Motor neuron (in vitro differentiated cells): ENCODE measurements around the gene ZMYND19. TPM values are rescaled to one million over a fixed set of nuclear protein-coding genes. Genes with fewer than 3 reads are reported as not detected.
A peak's percentile ranks its signal among the peaks of the same experiment; 100 is the strongest.
"Not testable (repeated sequence)": the region's sequence is repeated elsewhere in the genome, so short reads cannot be mapped to it uniquely, and the experiment has no call there.

Experiments used
- ATAC-seq, 8 experiments: fragments of 200-7000 bp; cut with Tn5 transposase; replicated peaks in 6 of 8; 2 replicates each; pipeline ENCODE4 v1.8.0; 2021; ENCODE audit warnings: mild to moderate bottlenecking in 8 of 8, moderate library complexity in 8 of 8
- H3K27ac ChIP-seq, 2 donors: fragments of 250-450 bp; sonication (Bioruptor Pico); 2 replicates each; pipeline ENCODE4 v1.9.0; 2021; ENCODE audit warnings: antibody characterized with exemption in 2 of 2, mild to moderate bottlenecking in 2 of 2, moderate library complexity in 1 of 2
- H3K4me1 ChIP-seq, 2 donors: fragments of 250-450 bp; sonication (Bioruptor Pico); replicated peaks in 1 of 2; 2 replicates each; pipeline ENCODE4 v1.6.1; 2021; ENCODE audit warnings: antibody characterized with exemption in 2 of 2, mild to moderate bottlenecking in 2 of 2, moderate library complexity in 1 of 2
- H3K4me3 ChIP-seq, 5 donors: fragments of 250-450 bp; sonication (Bioruptor Pico); 2 replicates each; pipeline ENCODE4 v1.9.0; 2021; ENCODE audit warnings: antibody characterized with exemption in 5 of 5, mild to moderate bottlenecking in 5 of 5, moderate library complexity in 4 of 5
- WGBS, 10 experiments: fragments of 450-650 bp; shearing (Covaris generic); methylation state at CpG; one replicate each; pipeline ENCODE4 v1.0.0; 2022; 5-methylcytosine and 5-hydroxymethylcytosine counted together
- in situ Hi-C, 9 experiments: fragments of 400-800 bp; cut with MboI; loops; one replicate each; pipeline ENCODE4 v1.15.0; 2021; ENCODE audit warnings: low sequenced_read_pairs in 9 of 9, low pct_unique_long_range_greater_than_20kb in 2 of 9; ENCODE audit not compliant: unreplicated experiment in 9 of 9
- total RNA-seq, 8 experiments: library from RNA; unstranded; fragments of 300-600 nt; gene quantifications; 2 replicates each; pipeline versions ENCODE4 v1.2.3 to v1.2.4, GENCODE V29; 2022

The ZMYND19 gene
- 10 to 100 TPM; 19.6 to 45.9 (median 26.8) TPM for total RNA-seq

GRCh38 chr9:137590469-137591383, at the start of gene ZMYND19:
TSS of gene ZMYND19 (minus strand) at chr9:137590512. CDS start at chr9:137590263, 249 bp downstream.
- Histone ChIP-seq H3K4me1 (peaks cover 8 to 9% of the 10 kb centered on the region in 2 donors), H3K4me3 (peak within 1 kb of the TSS; percentile 65 to 93 (median 72)), H3K27ac (peak within 1 kb of the TSS; percentile 32 to 41)
- ATAC-seq: peak; percentile 88 to 95 (median 94)
- in situ Hi-C loops: loop anchor here in 1 of 9 experiments (25.0 kb wide), 1 partner anchor 97 kb away; no protein-coding TSS in a partner anchor
- WGBS, 10 experiments: 0 to 5% (median 3%) methylated on average over 4 to 9 of the region's 113 CpGs; no CpG with 5 or more reads in 6 of the 10 experiments

GRCh38 chr9:137639303-137640051, 49.2 kb upstream of the ZMYND19 start:
- Histone ChIP-seq H3K27ac (no peak overlapping the region), H3K4me1 (no peaks in the 10 kb centered on the region), H3K4me3 (no peak overlapping the region)
- 56 to 98% (median 90%) methylated on average over 4 to 12 of the region's 12 CpGs for WGBS, 10 experiments
- in situ Hi-C loops: no loop called here
- peak in 2 of 8 experiments; percentile 65 to 81 for ATAC-seq

GRCh38 chr9:137638680-137639079, 48.4 kb upstream of the ZMYND19 start:
- in situ Hi-C loops: no loop called here
- ATAC-seq: no peak
- Histone ChIP-seq H3K4me1 (no peaks in the 10 kb centered on the region), H3K27ac (no peak overlapping the region), H3K4me3 (no peak overlapping the region)
- WGBS, 10 experiments: 89 to 100% (median 94%) methylated on average over 1 to 6 of the region's 6 CpGs; no CpG with 5 or more reads in 1 of the 10 experiments

GRCh38 chr9:137634016-137634415, 43.7 kb upstream of the ZMYND19 start:
- in situ Hi-C loops: no loop called here
- H3K4me1 ChIP-seq: peaks cover 0 to 2% of the 10 kb centered on the region in 2 donors
- no peak overlapping the region for H3K4me3 ChIP-seq
- ATAC-seq: no peak
- H3K27ac ChIP-seq: no peak overlapping the region
- WGBS, 10 experiments: 48 to 100% (median 93%) methylated on average over 2 to 5 of the region's 5 CpGs

- no peak overlapping the region for H3K4me3 ChIP-seq
- ATAC-seq: peak in 6 of 8 experiments; percentile 27 to 86 (median 74)
- WGBS, 10 experiments: 60 to 95% (median 83%) methylated on average over 1 to 17 of the region's 23 CpGs; no CpG with 5 or more reads in 3 of the 10 experiments
- peaks cover 0 to 2% of the 10 kb centered on the region in 2 donors for H3K4me1 ChIP-seq
- in situ Hi-C loops: no loop called here
- H3K27ac ChIP-seq: peak overlapping the region; percentile 41 to 53
These were observed 42.2 kb upstream of the ZMYND19 start for GRCh38 chr9:137632230-137633161.

- H3K27ac ChIP-seq: no peak overlapping the region
- 83 to 100% (median 93%) methylated on average over 1 to 6 of the region's 16 CpGs for WGBS, 10 experiments
- ATAC-seq: peak in 2 of 8 experiments; percentile 58 to 62
- peaks cover 0 to 2% of the 10 kb centered on the region in 2 donors for H3K4me1 ChIP-seq
- H3K4me3 ChIP-seq: no peak overlapping the region
- in situ Hi-C loops: no loop called here
These were observed 41.3 kb upstream of the ZMYND19 start for GRCh38 chr9:137631345-137632229.

- WGBS, 10 experiments: 50 to 100% (median 80%) methylated on average over 1 to 4 of the region's 4 CpGs; no CpG with 5 or more reads in 3 of the 10 experiments
- peaks cover 0 to 2% of the 10 kb centered on the region in 2 donors for H3K4me1 ChIP-seq
- no peak overlapping the region for H3K4me3 ChIP-seq
- in situ Hi-C loops: no loop called here
- no peak overlapping the region for H3K27ac ChIP-seq
- peak in 1 of 8 experiments; percentile 34 for ATAC-seq
These were observed 40.4 kb upstream of the ZMYND19 start for GRCh38 chr9:137630679-137631078.

- Histone ChIP-seq H3K27ac (no peak overlapping the region), H3K4me3 (no peak overlapping the region), H3K4me1 (peaks cover 0 to 2% of the 10 kb centered on the region in 2 donors)
- in situ Hi-C loops: no loop called here
- 50 to 100% (median 86%) methylated on average over 1 of the region's 1 CpG; no CpG with 5 or more reads in 3 of the 10 experiments for WGBS, 10 experiments
- no peak for ATAC-seq
These were observed 39.8 kb upstream of the ZMYND19 start for GRCh38 chr9:137630126-137630525.

- H3K4me3 ChIP-seq, ATAC-seq, H3K4me1 ChIP-seq, H3K27ac ChIP-seq: not testable (repeated sequence)
- 88 to 100% (median 100%) methylated on average over 1 to 8 of the region's 14 CpGs; no CpG with 5 or more reads in 1 of the 10 experiments for WGBS, 10 experiments
- in situ Hi-C loops: loop anchor here in 1 of 9 experiments (10.0 kb wide), 1 partner anchor 57 kb away; no protein-coding TSS in a partner anchor
These were observed 37.1 kb upstream of the ZMYND19 start for GRCh38 chr9:137627406-137627805.

GRCh38 chr9:137626464-137626863, 36.2 kb upstream of the ZMYND19 start:
- no peak for ATAC-seq

GRCh38 chr9:137622211-137622610, 31.9 kb upstream of the ZMYND19 start:
- not testable (repeated sequence) for H3K4me3 ChIP-seq, H3K27ac ChIP-seq, ATAC-seq
- in situ Hi-C loops: loop anchor here in 1 of 9 experiments (10.0 kb wide), 1 partner anchor 63 kb away; no protein-coding TSS in a partner anchor
- WGBS, 10 experiments: 80 to 100% (median 100%) methylated on average over 1 to 5 of the region's 8 CpGs; no CpG with 5 or more reads in 1 of the 10 experiments
- peaks cover 19 to 25% of the 10 kb centered on the region in 2 donors for H3K4me1 ChIP-seq

More at GRCh38 chr9:137626464-137626863, 36.2 kb upstream of the ZMYND19 start:
- WGBS, 10 experiments: 71 to 100% (median 100%) methylated on average over 1 to 4 of the region's 4 CpGs
- H3K4me3 ChIP-seq: no peak overlapping the region
- H3K4me1 ChIP-seq: peaks cover 1 to 2% of the 10 kb centered on the region in 2 donors
- in situ Hi-C loops: loop anchor here in 1 of 9 experiments (10.0 kb wide), 1 partner anchor 58 kb away; no protein-coding TSS in a partner anchor
- H3K27ac ChIP-seq: no peak overlapping the region
